MCF 10A (cell line): Measurements from ENCODE around the gene TRABD2A. TPM values are rescaled to one million over a fixed set of nuclear protein-coding genes. Genes with fewer than 3 reads are reported as not detected.

ENCODE experiments used
- BruUV-seq: library from RNA; stranded (reverse); fragments of 400-500 nt; replicated peaks from 2 replicates; lab custom pipeline; 2021; lab: Mats Ljungman, UMichigan
- CTCF ChIA-PET: fragments of 300-600 bp; sonication (Branson Sonifier 250); formaldehyde crosslinking; extraction: SDS; loops from one replicate; lab custom pipeline; 2021; ENCODE audit warnings: antibody characterized with exemption, inconsistent platforms; lab: Yijun Ruan, JAX
- POLR2A ChIA-PET: fragments of 300-600, 350-650 bp; sonication (Branson Sonifier 250); formaldehyde crosslinking; extraction: SDS; loops from one replicate; lab custom pipeline; 2020; ENCODE audit warnings: antibody characterized with exemption, inconsistent platforms; lab: Yijun Ruan, JAX
- DNase-seq: peaks from one replicate; pipeline ENCODE4 v3.0.0-alpha.2; 2018; ENCODE audit not compliant: unreplicated experiment
- H3K27ac Mint-ChIP-seq: one replicate; pipeline ENCODE4 v1.8.0; 2022; ENCODE audit warnings: mild to moderate bottlenecking, low read depth, mixed read lengths; ENCODE audit not compliant: unreplicated experiment
- H3K27me3 Mint-ChIP-seq: one replicate; pipeline ENCODE4 v1.8.0; 2022; ENCODE audit warnings: mixed read lengths; ENCODE audit not compliant: insufficient read depth, unreplicated experiment
- H3K36me3 Mint-ChIP-seq: one replicate; pipeline ENCODE4 v1.8.0; 2022; ENCODE audit warnings: mild to moderate bottlenecking, moderate library complexity, mixed read lengths; ENCODE audit not compliant: insufficient read depth, unreplicated experiment
- H3K4me1 Mint-ChIP-seq: one replicate; pipeline ENCODE4 v1.8.0; 2022; ENCODE audit warnings: mixed read lengths; ENCODE audit not compliant: insufficient read depth, unreplicated experiment
- H3K4me3 Mint-ChIP-seq: one replicate; pipeline ENCODE4 v1.8.0; 2022; ENCODE audit warnings: mild to moderate bottlenecking, moderate library complexity, mixed read lengths; ENCODE audit not compliant: unreplicated experiment
- H3K9me3 Mint-ChIP-seq: one replicate; pipeline ENCODE4 v1.8.0; 2022; ENCODE audit warnings: mixed read lengths; ENCODE audit not compliant: unreplicated experiment
- CTCF ChIP-seq: fragments of 200-600 bp; IDR thresholded peaks from one replicate; pipeline ENCODE4 v1.8.0; 2022; ENCODE audit warnings: antibody characterized with exemption, mild to moderate bottlenecking; ENCODE audit not compliant: unreplicated experiment
- intact Hi-C: fragments of 100-400 bp; cut with micrococcal nuclease; formaldehyde crosslinking; loops from 2 replicates; pipeline ENCODE4 v1.14.1; 2022
- total RNA-seq: library from RNA; stranded (reverse); gene quantifications from 2 replicates; pipeline ENCODE4 v1.2.3, GENCODE V29; 2022

The TRABD2A gene
- total RNA-seq, 1 experiment from 2014 or later = 20.0 TPM

GRCh38 chr2:84815146-84815545, 65.7 kb downstream of the TRABD2A start:
- Mint-ChIP-seq H3K36me3 (no peaks in the 10 kb centered on the region), H3K9me3 (no peaks in the 10 kb centered on the region), H3K27ac (no peak overlapping the region), H3K4me1 (no peaks in the 10 kb centered on the region), H3K27me3 (no peaks in the 10 kb centered on the region), H3K4me3 (no peak overlapping the region)
- POLR2A ChIA-PET = no interaction called here
- BruUV-seq = no TSS peak
- intact Hi-C loops = no loop called here
- no peak for TF ChIP-seq CTCF
- peak; percentile 16 for DNase-seq
- CTCF ChIA-PET = no interaction called here

- Mint-ChIP-seq H3K9me3 (no peaks in the 10 kb centered on the region), H3K27me3 (no peaks in the 10 kb centered on the region), H3K36me3 (no peaks in the 10 kb centered on the region), H3K4me1 (peaks cover 12% of the 10 kb centered on the region), H3K4me3 (no peak overlapping the region), H3K27ac (no peak overlapping the region)
- ChIA-PET CTCF (interaction anchor here (0.6 kb wide), 1 partner anchor 103 kb away, joined by 4 read pairs; no protein-coding TSS in a partner anchor), POLR2A (no interaction called here)
- no peak for DNase-seq
- no TSS peak for BruUV-seq
- intact Hi-C loops = no loop called here
- no peak for TF ChIP-seq CTCF
Observed at GRCh38 chr2:84811839-84812431, 68.9 kb downstream of the TRABD2A start.

- H3K9me3 Mint-ChIP-seq = no peaks in the 10 kb centered on the region
- H3K36me3 Mint-ChIP-seq = no peaks in the 10 kb centered on the region
- peak overlapping the region; percentile 90 for H3K27ac Mint-ChIP-seq
- no TSS peak for BruUV-seq
- DNase-seq = no peak
- ChIA-PET CTCF (interaction anchor here (0.7 kb wide), 1 partner anchor 993 kb away, joined by 5 read pairs; no protein-coding TSS in a partner anchor), POLR2A (interaction anchor here (1.9 kb wide), 1 partner anchor 25 kb away, joined by 4 read pairs; no protein-coding TSS in a partner anchor)
- no peak for TF ChIP-seq CTCF
- intact Hi-C loops = no loop called here
- no peaks in the 10 kb centered on the region for H3K27me3 Mint-ChIP-seq
- H3K4me1 Mint-ChIP-seq = peaks cover 26% of the 10 kb centered on the region
- H3K4me3 Mint-ChIP-seq = no peak overlapping the region
Observed at GRCh38 chr2:84808279-84808678, 72.6 kb downstream of the TRABD2A start.

- no TSS peak for BruUV-seq
- no peaks in the 10 kb centered on the region for H3K36me3 Mint-ChIP-seq
- no peaks in the 10 kb centered on the region for H3K9me3 Mint-ChIP-seq
- H3K27me3 Mint-ChIP-seq = no peaks in the 10 kb centered on the region
- H3K4me1 Mint-ChIP-seq = peaks cover 26% of the 10 kb centered on the region
- CTCF ChIA-PET = no interaction called here
- intact Hi-C loops = no loop called here
- DNase-seq = peak; percentile 95
- H3K27ac Mint-ChIP-seq = peak overlapping the region; percentile 90
- TF ChIP-seq CTCF = no peak
- H3K4me3 Mint-ChIP-seq = peak overlapping the region; percentile 24
- POLR2A ChIA-PET = interaction anchor here (0.6 to 1.9 kb wide), 6 partner anchors 27 to 119 kb away, joined by 3 to 4 read pairs (median 3); partner anchors contain the start of gene TMSB10
Observed at GRCh38 chr2:84807063-84807485, 73.8 kb downstream of the TRABD2A start.
